Measurements from ENCODE around the gene ATP5ME. TPM values are rescaled to one million over a fixed set of nuclear protein-coding genes. Genes with fewer than 3 reads are reported as not detected.
A peak's percentile ranks its signal among the peaks of the same experiment; 100 is the strongest.

ATP5ME gene
- total RNA-seq = 100 to 1,000 TPM; 115 to 183 (median 123) TPM
- polyA plus RNA-seq = 100 to 1,000 TPM; 306 to 404 TPM
- total RNA-seq = 21.9 reads per million, percentile 52 among the genes with 10 or more reads in this experiment

DNA sequence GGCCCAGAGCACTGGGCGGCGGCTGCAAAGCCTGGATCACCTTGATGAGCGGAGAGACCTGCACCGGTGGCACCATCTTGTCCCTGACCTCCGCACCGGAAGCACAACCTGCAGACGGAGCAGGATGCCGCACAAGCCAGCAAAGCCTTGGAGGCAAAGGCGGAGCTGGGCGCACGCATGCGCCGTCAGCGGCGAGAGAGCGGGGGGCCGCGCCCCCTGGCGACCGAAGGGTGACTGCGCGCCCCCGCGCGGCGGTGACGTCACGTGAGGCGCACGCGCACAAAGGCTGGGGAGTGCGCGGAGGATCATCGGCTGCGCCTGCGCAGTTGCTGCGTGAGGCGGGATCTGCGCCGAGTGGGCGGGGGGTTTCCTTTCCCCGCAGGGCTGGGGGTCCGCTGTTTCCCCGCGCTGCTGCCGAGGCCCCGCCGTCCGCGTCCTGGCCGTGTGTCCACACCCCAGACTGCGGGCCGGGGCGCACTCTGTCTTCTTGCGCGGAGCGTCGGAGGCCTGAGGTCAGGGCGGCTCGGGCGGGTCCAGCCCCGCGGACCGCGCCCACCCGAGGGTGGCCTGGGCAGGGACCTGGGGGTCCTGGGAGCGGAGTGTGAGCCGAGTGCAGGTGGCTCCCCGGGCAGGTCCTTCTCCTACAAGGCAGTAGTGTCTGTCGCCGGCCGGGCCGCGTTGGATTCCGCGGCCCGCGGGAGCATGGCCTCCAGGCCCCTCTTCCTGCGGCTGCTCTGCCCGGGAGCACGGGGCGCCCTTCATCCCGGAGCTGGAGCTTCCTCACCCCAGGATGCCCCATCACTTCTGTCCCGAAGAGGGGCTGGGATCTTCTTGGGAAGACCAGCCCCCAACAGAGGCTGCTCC lies at the start of gene ATP5ME, which contains the start of gene MYL5:
Gene ATP5ME (minus strand): TSS at position 105 of the 864 bp plus-strand sequence. CDS start 29 bp downstream, at position 76.
Gene MYL5 (plus strand): TSS at position 371 of the 864 bp plus-strand sequence. CDS start 3,485 bp downstream, outside the sequence.
- Histone ChIP-seq H3K9me3 (ENCODE audit: control insufficient read depth in 2 of 3, low read length in 3 of 3) (no peaks in the 10 kb centered on the region), H3K36me3 (ENCODE audit: control insufficient read depth in 2 of 3, insufficient read depth in 3 of 3, low read length in 3 of 3) (peaks cover 6 to 32% (median 7%) of the 10 kb centered on the region in 3 experiments), H3K27ac (ENCODE audit: low read depth, low read length) (peak within 1 kb of the TSS; percentile 100), H3K4me3 (ENCODE audit: low read length) (peak within 1 kb of the TSS; percentile 88), H3K27me3 (ENCODE audit: control insufficient read depth in 2 of 2, insufficient read depth in 2 of 2, low read length in 2 of 2) (no peaks in the 10 kb centered on the region), H3K4me1 (ENCODE audit: control insufficient read depth in 2 of 2, insufficient read depth in 2 of 2, low read length in 2 of 2) (peaks cover 7 to 16% of the 10 kb centered on the region in 2 donors)
- Mint-ChIP-seq H3K27me3 (no peaks in the 10 kb centered on the region), H3K4me1 (peaks cover 7 to 15% (median 8%) of the 10 kb centered on the region in 7 donors), H3K27ac (peak within 1 kb of the TSS; percentile 80 to 91 (median 89)), H3K4me3 (peak within 1 kb of the TSS; percentile 84 to 92 (median 88)), H3K9me3 (no peaks in the 10 kb centered on the region), H3K36me3 (peaks cover 0 to 14% (median 3%) of the 10 kb centered on the region in 5 donors)
- ATAC-seq (peak; percentile 96), DNase-seq (peak; percentile 97 to 100 (median 99))
- ChIA-PET CTCF (interaction anchor here (1.2 kb wide), 1 partner anchor 14 kb away, joined by 3 read pairs; no protein-coding TSS in a partner anchor), POLR2A (interaction anchor here (0.6 to 3.4 kb wide), 7 partner anchors 11 to 1196 kb away, joined by 3 to 46 read pairs (median 3); partner anchors contain the start of genes MAEA and ZNF718)
- intact Hi-C loops (cut with micrococcal nuclease) = loop anchor here (1.0 to 10.0 kb wide), 18 partner anchors 11 to 672 kb away; partner anchors contain the start of genes GAK (in 2 of the 2), PCGF3 (in 2 of the 2), PIGG (in 2 of the 2) and TMEM175 (in 2 of the 2)

DNA sequence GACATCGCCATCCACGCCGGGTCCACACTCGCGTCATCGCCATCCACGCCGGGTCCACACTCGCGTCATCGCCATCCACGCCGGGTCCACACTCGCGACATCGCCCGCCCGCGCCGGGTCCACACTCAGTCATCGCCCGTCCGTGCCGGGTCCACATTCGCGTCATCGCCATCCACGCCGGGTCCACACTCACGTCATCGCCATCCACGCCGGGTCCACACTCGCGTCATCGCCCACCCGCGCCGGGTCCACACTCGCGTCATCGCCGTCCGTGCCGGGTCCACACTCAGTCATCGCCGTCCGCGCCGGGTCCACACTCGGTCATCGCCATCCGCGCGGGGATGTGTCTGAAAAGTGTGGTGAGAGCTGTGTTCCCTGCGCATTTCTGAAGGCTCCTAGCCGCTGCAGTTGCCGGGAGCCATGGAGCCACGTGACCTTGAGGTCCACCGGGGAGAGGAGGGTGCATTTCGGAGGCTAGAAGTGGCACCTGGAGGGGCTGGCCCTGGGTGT lies 48.8 kb upstream of the ATP5ME start:
- Histone ChIP-seq H3K27me3 (ENCODE audit: control insufficient read depth in 2 of 2, insufficient read depth in 2 of 2, low read length in 2 of 2) (no peaks in the 10 kb centered on the region), H3K4me1 (ENCODE audit: control insufficient read depth in 2 of 2, insufficient read depth in 2 of 2, low read length in 2 of 2) (no peaks in the 10 kb centered on the region), H3K36me3 (ENCODE audit: control insufficient read depth in 2 of 3, insufficient read depth in 3 of 3, low read length in 3 of 3) (peaks cover 0 to 16% (median 0%) of the 10 kb centered on the region in 3 experiments), H3K27ac (ENCODE audit: low read depth, low read length) (no peak overlapping the region), H3K4me3 (ENCODE audit: low read length) (no peak overlapping the region), H3K9me3 (ENCODE audit: control insufficient read depth in 2 of 3, low read length in 3 of 3) (no peaks in the 10 kb centered on the region)
- ChIA-PET POLR2A (no interaction called here), CTCF (no interaction called here)
- H3K9me3 Mint-ChIP-seq = peaks cover 0 to 5% (median 0%) of the 10 kb centered on the region in 11 donors
- peaks cover 2 to 34% (median 21%) of the 10 kb centered on the region in 7 donors for H3K4me1 Mint-ChIP-seq
- H3K27me3 Mint-ChIP-seq = no peaks in the 10 kb centered on the region
- H3K27ac Mint-ChIP-seq = no peak overlapping the region
- no peak for DNase-seq
- H3K36me3 Mint-ChIP-seq = peaks cover 0 to 33% (median 9%) of the 10 kb centered on the region in 5 donors
- intact Hi-C loops (cut with micrococcal nuclease) = no loop called here
- H3K4me3 Mint-ChIP-seq = no peak overlapping the region
- ATAC-seq = no peak

- Histone ChIP-seq H3K36me3 (ENCODE audit: control insufficient read depth in 2 of 3, insufficient read depth in 3 of 3, low read length in 3 of 3) (peaks cover 0 to 16% (median 0%) of the 10 kb centered on the region in 3 experiments), H3K4me1 (ENCODE audit: control insufficient read depth in 2 of 2, insufficient read depth in 2 of 2, low read length in 2 of 2) (no peaks in the 10 kb centered on the region), H3K27me3 (ENCODE audit: control insufficient read depth in 2 of 2, insufficient read depth in 2 of 2, low read length in 2 of 2) (no peaks in the 10 kb centered on the region), H3K4me3 (ENCODE audit: low read length) (no peak overlapping the region), H3K27ac (ENCODE audit: low read depth, low read length) (no peak overlapping the region), H3K9me3 (ENCODE audit: control insufficient read depth in 2 of 3, low read length in 3 of 3) (no peaks in the 10 kb centered on the region)
- Mint-ChIP-seq H3K4me3 (no peak overlapping the region), H3K27ac (peak overlapping the region in 1 of 9 donors; percentile 34), H3K9me3 (peaks cover 0 to 5% (median 0%) of the 10 kb centered on the region in 11 donors), H3K27me3 (no peaks in the 10 kb centered on the region), H3K36me3 (peaks cover 0 to 33% (median 9%) of the 10 kb centered on the region in 5 donors), H3K4me1 (peaks cover 6 to 36% (median 25%) of the 10 kb centered on the region in 7 donors)
- ATAC-seq (no peak), DNase-seq (no peak)
- ChIA-PET CTCF (no interaction called here), POLR2A (no interaction called here)
- intact Hi-C loops (cut with micrococcal nuclease) = no loop called here
Observed at GRCh38 chr4:722169-722725, 48.2 kb upstream of the ATP5ME start.

GRCh38 chr4:721261-722168 lies 47.4 kb upstream of the ATP5ME start:
- H3K36me3 ChIP-seq (ENCODE audit: control insufficient read depth in 2 of 3, insufficient read depth in 3 of 3, low read length in 3 of 3) = peaks cover 0 to 16% (median 0%) of the 10 kb centered on the region in 3 experiments
- peaks cover 0 to 33% (median 9%) of the 10 kb centered on the region in 5 donors for H3K36me3 Mint-ChIP-seq
- no peak for DNase-seq
- CTCF ChIA-PET = interaction anchor here (0.6 kb wide), 1 partner anchor 18 kb away, joined by 4 read pairs; no protein-coding TSS in a partner anchor
- H3K27me3 Mint-ChIP-seq = no peaks in the 10 kb centered on the region
- H3K4me3 Mint-ChIP-seq = no peak overlapping the region
- no peaks in the 10 kb centered on the region for H3K27me3 ChIP-seq (ENCODE audit: control insufficient read depth in 2 of 2, insufficient read depth in 2 of 2, low read length in 2 of 2)
- no peaks in the 10 kb centered on the region for H3K9me3 ChIP-seq (ENCODE audit: control insufficient read depth in 2 of 3, low read length in 3 of 3)
- H3K27ac Mint-ChIP-seq = peak overlapping the region in 1 of 9 donors; percentile 34
- H3K9me3 Mint-ChIP-seq = peaks cover 0 to 5% (median 0%) of the 10 kb centered on the region in 11 donors
- H3K4me3 ChIP-seq (ENCODE audit: low read length) = no peak overlapping the region
- no peaks in the 10 kb centered on the region for H3K4me1 ChIP-seq (ENCODE audit: control insufficient read depth in 2 of 2, insufficient read depth in 2 of 2, low read length in 2 of 2)
- POLR2A ChIA-PET = no interaction called here
- no peak overlapping the region for H3K27ac ChIP-seq (ENCODE audit: low read depth, low read length)
- ATAC-seq = no peak
- peaks cover 4 to 29% (median 19%) of the 10 kb centered on the region in 7 donors for H3K4me1 Mint-ChIP-seq
- intact Hi-C loops (cut with micrococcal nuclease) = no loop called here

DNA sequence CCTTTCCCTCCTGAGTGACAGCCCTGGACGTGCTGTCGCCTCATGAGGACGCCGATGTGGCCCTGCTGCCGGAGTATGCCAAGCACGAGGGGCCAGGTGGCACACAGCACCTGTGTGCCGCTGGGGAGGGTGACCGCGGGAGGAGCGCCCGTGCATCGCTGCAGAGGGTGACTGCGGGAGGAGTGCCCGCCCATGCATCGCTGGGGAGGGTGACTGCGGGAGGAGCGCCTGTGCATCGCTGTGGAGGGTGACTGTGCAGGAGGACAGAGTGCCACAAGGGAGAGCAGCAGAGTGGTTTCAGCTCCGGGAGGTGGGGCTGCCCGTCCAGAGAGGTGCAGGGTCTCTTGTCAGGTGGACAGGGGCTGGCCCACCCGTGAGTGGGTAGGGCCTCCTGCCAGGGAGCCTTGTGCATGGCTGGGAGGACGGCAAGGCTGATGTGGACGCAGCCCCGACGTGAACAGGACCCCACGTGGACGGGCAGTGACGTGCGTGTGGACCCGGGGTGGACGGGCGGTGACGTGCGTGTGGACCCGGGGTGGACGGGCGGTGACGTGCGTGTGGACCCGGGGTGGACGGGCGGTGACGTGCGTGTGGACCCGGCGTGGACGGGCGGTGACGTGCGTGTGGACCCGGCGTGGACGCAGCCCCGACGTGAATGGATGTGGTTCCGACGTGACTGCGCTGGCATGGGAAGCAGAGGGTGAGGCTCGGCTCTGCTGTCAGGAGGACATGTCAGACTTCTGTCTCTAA lies 46.2 kb upstream of the ATP5ME start:
- no peak overlapping the region for H3K4me3 ChIP-seq (ENCODE audit: low read length)
- H3K4me1 ChIP-seq (ENCODE audit: control insufficient read depth in 2 of 2, insufficient read depth in 2 of 2, low read length in 2 of 2) = no peaks in the 10 kb centered on the region
- no peaks in the 10 kb centered on the region for H3K9me3 ChIP-seq (ENCODE audit: control insufficient read depth in 2 of 3, low read length in 3 of 3)
- H3K36me3 ChIP-seq (ENCODE audit: control insufficient read depth in 2 of 3, insufficient read depth in 3 of 3, low read length in 3 of 3) = peaks cover 0 to 16% (median 0%) of the 10 kb centered on the region in 3 experiments
- no peak for DNase-seq
- no peak for ATAC-seq
- Mint-ChIP-seq H3K27me3 (no peaks in the 10 kb centered on the region), H3K27ac (no peak overlapping the region), H3K4me1 (peaks cover 5 to 26% (median 18%) of the 10 kb centered on the region in 7 donors), H3K4me3 (no peak overlapping the region), H3K36me3 (peaks cover 0 to 34% (median 9%) of the 10 kb centered on the region in 5 donors), H3K9me3 (peaks cover 0 to 5% (median 0%) of the 10 kb centered on the region in 11 donors)
- ChIA-PET CTCF (no interaction called here), POLR2A (no interaction called here)
- no peak overlapping the region for H3K27ac ChIP-seq (ENCODE audit: low read depth, low read length)
- H3K27me3 ChIP-seq (ENCODE audit: control insufficient read depth in 2 of 2, insufficient read depth in 2 of 2, low read length in 2 of 2) = no peaks in the 10 kb centered on the region
- intact Hi-C loops (cut with micrococcal nuclease) = no loop called here

All from naive thymus-derived CD4-positive, alpha-beta T cell (primary cell).